PC-3 (cell line): ENCODE data around the gene DRD3.

Experiments used
- EZH2 ChIP-seq: fragments of 300-600 bp; sonication (generic); IDR thresholded peaks from one replicate; pipeline ENCODE4 v1.6.1; 2017; ENCODE audit warnings: antibody characterized with exemption, mild to moderate bottlenecking, low read length; ENCODE audit not compliant: unreplicated experiment
- TF ChIP-seq, protein P1 (sequence below): fragments of 300-600 bp; sonication (generic); conservative IDR thresholded peaks from 2 replicates; pipeline ENCODE4 v1.5.1; 2017; ENCODE audit warnings: antibody characterized with exemption, low read depth, mild to moderate bottlenecking, low read length

- TF ChIP-seq, protein P1, sequence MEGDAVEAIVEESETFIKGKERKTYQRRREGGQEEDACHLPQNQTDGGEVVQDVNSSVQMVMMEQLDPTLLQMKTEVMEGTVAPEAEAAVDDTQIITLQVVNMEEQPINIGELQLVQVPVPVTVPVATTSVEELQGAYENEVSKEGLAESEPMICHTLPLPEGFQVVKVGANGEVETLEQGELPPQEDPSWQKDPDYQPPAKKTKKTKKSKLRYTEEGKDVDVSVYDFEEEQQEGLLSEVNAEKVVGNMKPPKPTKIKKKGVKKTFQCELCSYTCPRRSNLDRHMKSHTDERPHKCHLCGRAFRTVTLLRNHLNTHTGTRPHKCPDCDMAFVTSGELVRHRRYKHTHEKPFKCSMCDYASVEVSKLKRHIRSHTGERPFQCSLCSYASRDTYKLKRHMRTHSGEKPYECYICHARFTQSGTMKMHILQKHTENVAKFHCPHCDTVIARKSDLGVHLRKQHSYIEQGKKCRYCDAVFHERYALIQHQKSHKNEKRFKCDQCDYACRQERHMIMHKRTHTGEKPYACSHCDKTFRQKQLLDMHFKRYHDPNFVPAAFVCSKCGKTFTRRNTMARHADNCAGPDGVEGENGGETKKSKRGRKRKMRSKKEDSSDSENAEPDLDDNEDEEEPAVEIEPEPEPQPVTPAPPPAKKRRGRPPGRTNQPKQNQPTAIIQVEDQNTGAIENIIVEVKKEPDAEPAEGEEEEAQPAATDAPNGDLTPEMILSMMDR, result no peak
- no peak for TF ChIP-seq EZH2
Observed at GRCh38 chr3:114217266-114217665, 38.4 kb upstream of the DRD3 start.
